BJ (cell line): ENCODE measurements around the gene AFF1. TPM values are rescaled to one million over a fixed set of nuclear protein-coding genes. Genes with fewer than 3 reads are reported as not detected.

Source experiments
- CTCF ChIA-PET: fragments of 350-600 bp; formaldehyde crosslinking; extraction: SDS; loops from one replicate; lab custom pipeline; 2021; ENCODE audit warnings: antibody characterized with exemption, inconsistent platforms; lab: Yijun Ruan, JAX
- POLR2A ChIA-PET: fragments of 300-600 bp; sonication (Branson Sonifier 250); formaldehyde crosslinking; extraction: SDS; loops from one replicate; lab custom pipeline; 2021; ENCODE audit warnings: antibody characterized with exemption; lab: Charles Lee
- DNase-seq: peaks from one replicate; pipeline ENCODE4 v3.0.0-alpha.2; 2011; ENCODE audit warnings: low read depth
- H3K27me3 ChIP-seq: 2 replicates; pipeline ENCODE4 v1.6.0; 2011; ENCODE audit warnings: low read length; ENCODE audit not compliant: control insufficient read depth, insufficient read depth
- H3K36me3 ChIP-seq: 2 replicates; pipeline ENCODE4 v1.5.1; 2011; ENCODE audit warnings: low read length; ENCODE audit not compliant: control insufficient read depth, insufficient read depth
- H3K4me3 ChIP-seq: 2 replicates; pipeline ENCODE4 v1.5.1; 2011; ENCODE audit warnings: low read depth, mild to moderate bottlenecking, control low read depth, low read length
- polyA plus RNA-seq: library from polyadenylated mRNA; depleted of rRNA; stranded (reverse); fragments of >200 nt; gene quantifications from 2 replicates; pipeline ENCODE4 v1.2.3, GENCODE V29; 2011
- TF ChIP-seq, protein P1 (sequence below): IDR thresholded peaks from 2 replicates; pipeline ENCODE4 v1.5.1; 2011; ENCODE audit warnings: low read depth, mild to moderate bottlenecking, control low read depth, inconsistent platforms, low read length, moderate library complexity; ENCODE audit not compliant: insufficient read depth

The AFF1 gene
- polyA plus RNA-seq, 1 experiment = 11.0 TPM

DNA sequence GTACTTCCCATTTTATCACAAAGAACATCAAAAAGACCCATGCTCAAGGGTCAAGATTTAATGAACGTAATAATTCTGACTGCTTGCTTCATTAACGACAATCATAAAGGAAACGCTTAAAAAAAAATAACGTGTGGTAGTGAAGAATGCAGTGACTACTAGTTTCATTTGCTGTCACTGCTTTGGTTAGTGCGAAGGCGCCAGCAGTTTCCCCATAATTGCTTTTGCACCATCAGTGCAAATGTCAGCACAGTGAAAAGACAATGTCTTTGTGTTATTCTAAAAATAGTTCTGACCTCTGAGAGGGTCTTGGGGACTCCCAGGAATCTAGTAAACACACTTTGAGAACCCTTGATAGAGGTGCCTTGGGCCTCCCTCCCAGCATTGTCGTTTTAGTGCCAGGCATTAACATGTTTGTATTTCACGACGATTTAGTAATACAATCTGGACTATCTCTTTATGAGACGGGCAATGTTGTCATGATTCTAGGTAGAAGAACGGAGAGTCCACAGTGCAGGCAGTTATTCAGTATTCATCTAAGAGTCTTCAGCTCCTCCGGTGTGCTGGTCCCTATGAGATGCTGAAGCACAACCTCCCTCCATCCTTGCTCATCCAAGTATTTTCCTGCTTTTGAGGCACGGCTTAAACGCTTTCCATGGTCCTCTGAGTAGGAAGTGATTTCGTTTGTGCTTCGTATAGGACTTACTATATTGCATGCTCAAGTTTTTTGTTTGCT is 71.0 kb downstream of the AFF1 start:
- TF ChIP-seq, protein P1, sequence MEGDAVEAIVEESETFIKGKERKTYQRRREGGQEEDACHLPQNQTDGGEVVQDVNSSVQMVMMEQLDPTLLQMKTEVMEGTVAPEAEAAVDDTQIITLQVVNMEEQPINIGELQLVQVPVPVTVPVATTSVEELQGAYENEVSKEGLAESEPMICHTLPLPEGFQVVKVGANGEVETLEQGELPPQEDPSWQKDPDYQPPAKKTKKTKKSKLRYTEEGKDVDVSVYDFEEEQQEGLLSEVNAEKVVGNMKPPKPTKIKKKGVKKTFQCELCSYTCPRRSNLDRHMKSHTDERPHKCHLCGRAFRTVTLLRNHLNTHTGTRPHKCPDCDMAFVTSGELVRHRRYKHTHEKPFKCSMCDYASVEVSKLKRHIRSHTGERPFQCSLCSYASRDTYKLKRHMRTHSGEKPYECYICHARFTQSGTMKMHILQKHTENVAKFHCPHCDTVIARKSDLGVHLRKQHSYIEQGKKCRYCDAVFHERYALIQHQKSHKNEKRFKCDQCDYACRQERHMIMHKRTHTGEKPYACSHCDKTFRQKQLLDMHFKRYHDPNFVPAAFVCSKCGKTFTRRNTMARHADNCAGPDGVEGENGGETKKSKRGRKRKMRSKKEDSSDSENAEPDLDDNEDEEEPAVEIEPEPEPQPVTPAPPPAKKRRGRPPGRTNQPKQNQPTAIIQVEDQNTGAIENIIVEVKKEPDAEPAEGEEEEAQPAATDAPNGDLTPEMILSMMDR = no peak
- no peak for DNase-seq
- H3K4me3 ChIP-seq = peak overlapping the region; percentile 73
- H3K36me3 ChIP-seq = no peaks in the 10 kb centered on the region
- no peaks in the 10 kb centered on the region for H3K27me3 ChIP-seq
- ChIA-PET POLR2A (interaction anchor here (0.8 to 1.1 kb wide), 2 partner anchors 71 to 97 kb away, joined by 4 read pairs; partner anchors contain the start of gene AFF1), CTCF (interaction anchor here (1.0 to 2.2 kb wide), 5 partner anchors 30 to 85 kb away, joined by 3 to 16 read pairs (median 8); partner anchors contain the start of gene AFF1)

DNA sequence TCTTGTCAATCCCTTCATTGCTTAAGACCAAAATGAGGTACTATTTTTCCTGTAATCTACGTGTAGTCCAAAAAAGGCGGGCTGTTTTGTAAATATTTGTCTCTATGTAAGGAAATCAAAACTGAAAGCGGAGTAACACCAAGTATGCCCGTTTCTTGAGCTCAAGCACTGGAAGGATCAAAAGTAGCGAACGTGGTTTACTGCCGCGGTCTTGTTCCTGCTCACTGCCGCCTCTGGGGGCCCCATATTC is 71.5 kb downstream of the AFF1 start:
- Histone ChIP-seq H3K27me3 (no peaks in the 10 kb centered on the region), H3K36me3 (no peaks in the 10 kb centered on the region), H3K4me3 (peak overlapping the region; percentile 73)
- DNase-seq = no peak
- TF ChIP-seq, protein P1 = peak; percentile 30
- ChIA-PET POLR2A (interaction anchor here (0.8 to 1.1 kb wide), 2 partner anchors 72 to 98 kb away, joined by 4 read pairs; partner anchors contain the start of gene AFF1), CTCF (interaction anchor here (1.0 to 2.2 kb wide), 4 partner anchors 30 to 86 kb away, joined by 3 to 16 read pairs (median 6); no protein-coding TSS in a partner anchor)

DNA sequence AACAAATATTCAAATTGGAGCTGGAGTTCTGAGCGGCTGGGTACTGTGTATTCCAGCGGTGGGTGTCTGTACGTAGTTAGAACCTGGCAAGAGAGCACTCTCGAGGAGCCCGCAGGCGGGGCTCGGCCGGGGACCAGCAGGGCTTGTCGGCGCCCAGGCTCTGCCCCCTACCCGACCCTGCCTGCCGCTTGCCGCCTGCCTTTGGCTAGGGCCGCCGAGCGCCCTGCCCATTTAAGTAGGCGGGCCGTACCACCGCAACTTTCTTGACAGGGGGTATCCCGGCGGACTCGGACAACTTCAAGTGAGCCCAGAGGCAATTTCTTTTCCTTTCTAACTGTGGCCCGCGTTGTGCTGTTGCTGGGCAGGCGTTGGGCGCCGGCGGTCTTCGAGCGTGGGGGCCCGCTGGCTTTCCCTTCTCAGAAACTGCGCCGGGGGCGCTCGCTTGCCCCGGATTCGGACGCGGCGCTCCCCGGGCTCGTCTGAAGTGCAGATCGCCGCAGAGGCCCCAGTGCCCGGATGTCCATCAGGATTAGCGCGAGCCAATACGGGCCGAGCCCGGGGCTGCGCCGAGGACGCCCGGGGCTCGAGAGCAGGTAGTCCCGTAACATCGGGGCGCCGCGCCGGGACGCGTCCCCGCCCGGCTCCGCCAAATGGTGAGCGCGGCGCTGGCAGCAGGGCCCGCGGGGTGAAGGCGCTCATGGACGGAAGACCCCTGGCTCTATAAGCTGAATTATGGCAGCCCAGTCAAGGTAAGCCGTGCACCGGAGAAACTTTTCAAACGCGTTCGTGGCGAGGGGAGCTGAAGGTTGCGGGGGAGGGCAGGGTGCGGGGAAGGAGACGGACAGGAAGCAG is 72.1 kb downstream of the AFF1 start:
- no peaks in the 10 kb centered on the region for H3K27me3 ChIP-seq
- ChIA-PET CTCF (interaction anchor here (1.0 to 2.2 kb wide), 4 partner anchors 29 to 87 kb away, joined by 3 to 16 read pairs (median 6); no protein-coding TSS in a partner anchor), POLR2A (interaction anchor here (0.8 to 1.1 kb wide), 2 partner anchors 72 to 98 kb away, joined by 4 read pairs; partner anchors contain the start of gene AFF1)
- TF ChIP-seq, protein P1 = no peak
- H3K4me3 ChIP-seq = peak overlapping the region; percentile 73
- DNase-seq = peak; percentile 38
- H3K36me3 ChIP-seq = no peaks in the 10 kb centered on the region

DNA sequence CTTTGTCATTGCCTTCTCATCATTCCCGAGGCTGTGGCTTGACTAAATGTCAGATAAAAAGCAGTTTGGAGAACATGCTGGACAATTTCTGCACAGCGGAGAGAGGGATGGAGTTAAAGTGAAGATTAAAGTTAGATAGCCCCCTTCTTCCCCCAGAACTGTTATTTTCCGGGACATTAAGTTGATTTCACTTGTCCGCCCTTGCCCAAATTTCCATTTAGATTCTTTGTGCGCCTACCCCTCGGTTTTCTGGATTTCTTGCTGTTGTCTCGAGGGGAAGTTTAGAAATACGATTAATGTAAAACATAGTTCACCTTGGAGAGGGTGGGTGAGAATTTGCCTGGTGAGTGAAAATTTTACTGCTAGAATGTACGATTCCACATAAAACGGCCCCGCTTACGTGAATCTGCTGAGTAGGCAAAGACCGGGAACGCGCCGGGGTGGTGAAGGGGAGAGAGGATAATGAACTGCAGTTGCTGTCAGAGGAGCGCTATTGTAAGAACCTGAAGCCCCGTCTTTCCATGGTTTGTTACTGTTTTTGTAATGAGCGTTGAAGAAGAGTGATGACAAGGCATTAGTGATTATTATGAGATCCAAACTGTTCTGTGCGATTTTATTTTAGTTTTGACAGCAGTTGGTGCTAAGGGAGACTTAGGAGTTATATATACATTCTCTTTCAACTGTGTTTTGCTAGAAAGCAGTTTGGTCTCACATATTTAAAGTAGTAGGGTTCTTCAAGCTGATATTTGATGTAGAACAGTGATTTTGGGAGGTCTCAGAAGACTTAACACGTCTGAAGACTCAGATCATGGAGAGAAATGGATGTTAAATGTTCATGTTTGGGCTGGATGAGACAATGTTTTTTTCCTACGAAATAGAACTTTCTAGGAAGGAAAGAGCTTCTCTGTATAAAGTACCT is 73.0 kb downstream of the AFF1 start:
- ChIA-PET CTCF (interaction anchor here (2.2 kb wide), 1 partner anchor 85 kb away, joined by 16 read pairs; no protein-coding TSS in a partner anchor), POLR2A (no interaction called here)
- Histone ChIP-seq H3K36me3 (no peaks in the 10 kb centered on the region), H3K4me3 (peak overlapping the region; percentile 73), H3K27me3 (no peaks in the 10 kb centered on the region)
- TF ChIP-seq, protein P1 = no peak
- DNase-seq = no peak
